NK-92 treated with Interleukin-12 subunit alpha and Interleukin-12 subunit beta, amount 100 ng/mL, for 24 hours (cell line): ENCODE results near the gene ANHX.

ENCODE experiments used
- DNase-seq: peaks from one replicate; lab custom pipeline; 2025; lab: John Stamatoyannopoulos, UW

ANHX gene

GRCh38 chr12:133203344-133204263, 32.1 kb downstream of the ANHX start:
- DNase-seq, result no peak

GRCh38 chr12:133202493-133203343, 33.0 kb downstream of the ANHX start:
- DNase-seq, result no peak

- no peak for DNase-seq
Observed at GRCh38 chr12:133201888-133202287, 33.8 kb downstream of the ANHX start.

GRCh38 chr12:133192847-133193246, 42.8 kb downstream of the ANHX start:
- DNase-seq, result no peak

- no peak for DNase-seq
Observed at GRCh38 chr12:133190176-133190575, 45.5 kb downstream of the ANHX start.

DNA sequence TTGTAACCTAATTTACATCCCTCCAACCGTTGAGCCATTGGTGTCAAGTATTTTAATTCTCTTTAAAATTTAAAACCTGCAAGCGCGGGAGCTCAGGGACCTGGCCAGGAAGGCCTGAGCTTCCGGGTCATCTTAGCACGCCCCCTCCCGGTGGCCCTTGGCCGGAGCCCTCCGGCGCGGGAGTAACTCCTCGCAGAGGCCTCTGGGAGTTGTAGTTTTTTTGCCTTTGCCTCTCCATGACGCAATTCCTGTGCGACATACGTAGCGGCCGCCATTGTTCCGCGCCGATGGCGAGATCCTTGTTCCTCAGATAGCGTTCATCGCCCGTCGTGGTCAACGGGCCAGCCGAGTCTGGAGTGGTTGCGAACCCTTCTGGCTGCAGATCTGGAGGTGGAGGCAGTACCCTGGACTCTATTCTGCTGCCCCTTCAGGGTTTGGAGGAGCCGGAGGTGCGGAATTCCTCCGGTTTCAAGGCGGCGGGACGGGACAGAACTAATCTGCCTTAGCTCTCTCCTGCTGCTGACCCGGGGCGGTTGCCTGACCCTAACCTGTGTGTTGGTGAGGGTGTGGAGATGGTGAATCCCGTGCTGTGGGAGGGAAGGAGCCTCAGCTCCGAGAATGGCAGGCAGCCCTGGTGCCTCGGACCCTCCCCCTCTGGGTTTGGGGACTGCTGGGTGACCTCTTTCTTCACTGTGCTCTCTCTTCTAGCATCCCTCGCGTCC, 54.3 kb downstream of the ANHX start, which contains the start of gene ZNF268:
ZNF268 (plus strand) TSS at position 258 of the 722 bp plus-strand sequence. CDS start 503 bp downstream, outside the sequence.
- no peak for DNase-seq

DNA sequence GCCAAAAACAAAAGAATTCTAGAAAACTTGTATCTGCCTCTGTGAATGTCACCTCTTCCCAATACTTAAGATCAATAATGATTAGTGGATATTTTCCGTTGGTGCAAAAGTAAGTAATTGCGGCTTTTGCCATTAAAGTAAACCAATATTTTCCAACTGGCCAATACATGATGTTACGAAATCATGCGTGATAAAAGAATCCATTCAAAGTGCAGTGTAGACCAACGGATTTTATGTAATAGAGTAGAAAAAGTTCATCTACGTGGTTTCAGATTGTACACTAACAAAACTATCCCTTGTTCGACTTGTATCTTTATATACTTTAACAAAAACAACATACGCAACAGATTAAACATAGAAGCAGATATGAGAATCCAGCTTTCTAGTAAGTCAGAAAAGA, 55.0 kb downstream of the ANHX start:
- no peak for DNase-seq

GRCh38 chr12:133174901-133175300, 60.8 kb downstream of the ANHX start:
- DNase-seq, result no peak

- DNase-seq, result no peak
Observed at GRCh38 chr12:133172491-133172890, 63.2 kb downstream of the ANHX start.
